Thyroid gland (tissue), 4 donors: ENCODE data around the gene MICAL3. TPM values are rescaled to one million over a fixed set of nuclear protein-coding genes. Genes with fewer than 3 reads are reported as not detected.
"Not testable (repeated sequence)": the region's sequence is repeated elsewhere in the genome, so short reads cannot be mapped to it uniquely, and the experiment has no call there.

ENCODE experiments used
- DNase-seq, 2 donors: peaks; one replicate each; pipeline ENCODE4 v3.0.0-alpha.2; 2019
- H3K27ac ChIP-seq, 3 donors: fragments of 200-600 bp; sonication (generic); 1 replicate in 2 of 3; 2 replicates in 1 of 3; pipeline ENCODE4 v1.5.1; 2016 to 2019; ENCODE audit warnings: mild to moderate bottlenecking in 1 of 3, moderate library complexity in 1 of 3
- H3K27me3 ChIP-seq: fragments of 200-600 bp; sonication (generic); one replicate; pipeline ENCODE4 v1.5.1; 2019
- H3K36me3 ChIP-seq, 2 donors: fragments of 200-600 bp; sonication (generic); one replicate each; pipeline ENCODE4 v1.5.1; 2016 to 2019
- H3K4me1 ChIP-seq, 2 donors: fragments of 200-600 bp; sonication (generic); one replicate each; pipeline ENCODE4 v1.5.1; 2017 to 2019
- H3K4me3 ChIP-seq, 3 donors: fragments of 200-600 bp; sonication (generic); replicated peaks in 1 of 3; 1 replicate in 2 of 3; 2 replicates in 1 of 3; pipeline ENCODE4 v1.5.1; 2016; ENCODE audit warnings: mild to moderate bottlenecking in 1 of 3
- H3K9me3 ChIP-seq: fragments of 200-600 bp; sonication (generic); one replicate; pipeline ENCODE4 v1.5.1; 2017
- CTCF ChIP-seq, 6 experiments: fragments of 200-600 bp in 3 of 6; fragments of 450-650 bp in 3 of 6; sonication (generic) in 3 of 6; IDR thresholded peaks; one replicate each; pipeline ENCODE4 v1.5.1; 2016 to 2019; ENCODE audit warnings: antibody characterized with exemption in 6 of 6, mild to moderate bottlenecking in 2 of 6, inconsistent platforms in 1 of 6, moderate library complexity in 1 of 6
- POLR2A ChIP-seq, 2 donors: fragments of 450-650 bp; IDR thresholded peaks; one replicate each; pipeline ENCODE4 v1.6.1; 2017; ENCODE audit warnings: antibody characterized with exemption in 2 of 2, mild to moderate bottlenecking in 2 of 2, moderate library complexity in 1 of 2
- WGBS, 2 donors: methylation state at CpG; one replicate each; pipeline ENCODE4 v1.1.5; 2017; 5-methylcytosine and 5-hydroxymethylcytosine counted together
- intact Hi-C: fragments of 100-400 bp; cut with DNase I; formaldehyde crosslinking; loops from one replicate; pipeline ENCODE4 v1.15.1; 2023
- total RNA-seq, 4 donors: library from RNA; depleted of rRNA; stranded (reverse); fragments of >200 nt; gene quantifications; one replicate each; pipeline ENCODE4 v1.2.3, GENCODE V29; 2016

Gene MICAL3
- total RNA-seq, 4 donors from 2014 or later: 31.8 to 53.8 (median 43.6) TPM

DNA sequence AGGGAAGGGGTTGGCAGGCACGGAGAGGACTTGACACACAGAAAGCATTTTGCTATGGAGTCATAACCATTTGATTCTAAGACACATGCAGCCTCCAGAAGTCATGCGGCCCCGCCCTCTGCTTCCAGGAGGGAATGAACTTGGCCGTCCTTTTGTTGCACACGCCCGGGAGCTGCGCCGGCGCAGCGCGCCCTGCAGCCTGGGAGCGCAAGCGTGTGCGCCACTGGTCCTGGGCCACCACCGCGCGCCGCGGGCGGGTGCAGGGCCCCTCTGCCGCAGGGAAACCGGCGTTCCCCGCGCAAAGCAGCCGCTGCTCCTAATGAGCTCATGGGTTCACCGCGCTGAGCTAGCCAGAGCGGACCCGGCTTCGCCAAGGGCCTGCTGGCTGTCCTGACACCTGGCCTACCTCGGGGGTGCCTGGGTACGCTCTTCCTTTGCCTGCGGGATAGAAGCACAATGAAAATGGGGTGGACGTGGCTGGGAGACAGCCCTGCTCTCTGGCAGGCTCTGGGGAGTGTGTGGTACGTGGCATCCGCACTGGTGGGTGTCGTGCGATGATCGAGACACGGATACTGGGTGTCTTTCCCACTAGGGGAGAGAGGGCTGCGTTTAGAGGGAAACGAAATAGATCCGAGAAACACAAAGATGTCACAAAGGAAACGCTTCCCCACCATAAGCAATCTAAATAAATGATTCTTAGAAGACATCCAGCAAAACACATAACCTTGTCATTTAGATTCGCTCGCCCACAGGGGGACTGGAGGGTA lies 669 bp downstream of the MICAL3 start:
- 2 to 3% methylated on average over 16 to 26 of the region's 47 CpGs for WGBS, 2 donors
- Histone ChIP-seq H3K27ac (peak overlapping the region in 2 of 3 donors; percentile 43 to 44), H3K4me1 (peaks cover 8 to 17% of the 10 kb centered on the region in 2 donors), H3K9me3 (no peaks in the 10 kb centered on the region), H3K4me3 (peak overlapping the region; percentile 28 to 47 (median 43)), H3K36me3 (no peaks in the 10 kb centered on the region), H3K27me3 (no peaks in the 10 kb centered on the region)
- intact Hi-C loops: loop anchor here (2.0 to 10.0 kb wide), 2 partner anchors 51 to 193 kb away; partner anchors contain the start of gene PEX26
- TF ChIP-seq CTCF (IDR thresholded peaks at IDR 0.05) (no peak), POLR2A (IDR thresholded peaks at IDR 0.05) (peak in 1 of 2 donors; percentile 57)
- peak; percentile 78 to 84 for DNase-seq

- Histone ChIP-seq H3K4me3 (no peak overlapping the region), H3K4me1 (peaks cover 8 to 17% of the 10 kb centered on the region in 2 donors)
- intact Hi-C loops: loop anchor here (10.0 kb wide), 1 partner anchor 52 kb away; the partner anchor contains the start of gene PEX26
Observed at GRCh38 chr22:18022876-18023275, 1.5 kb downstream of the MICAL3 start.

DNA sequence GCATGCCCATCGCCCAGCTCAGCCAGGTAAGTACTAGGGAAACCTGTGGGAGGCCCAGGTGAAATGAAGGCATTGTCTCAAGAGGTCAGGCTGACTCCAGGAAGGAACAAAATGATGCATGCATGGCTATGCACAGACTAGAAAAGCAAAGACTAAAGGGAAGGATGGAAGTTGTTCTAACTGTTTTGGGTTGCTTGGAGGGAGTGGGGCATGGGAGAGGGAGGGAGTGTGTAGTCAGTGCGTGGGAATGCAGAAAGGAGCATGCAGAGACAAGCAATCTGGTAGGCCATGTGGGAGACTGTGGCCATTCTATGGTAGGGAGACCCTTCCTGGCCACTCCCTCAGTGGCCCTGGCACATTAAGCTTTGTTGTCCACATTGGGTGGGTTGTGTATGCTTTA lies 2.9 kb downstream of the MICAL3 start:
- DNase-seq: no peak
- H3K4me3 ChIP-seq: no peak overlapping the region
- TF ChIP-seq CTCF (IDR thresholded peaks at IDR 0.05): no peak
- TF ChIP-seq POLR2A (IDR thresholded peaks at IDR 0.05): no peak
- intact Hi-C loops: loop anchor here (10.0 kb wide), 1 partner anchor 53 kb away; the partner anchor contains the start of gene PEX26
- no peak overlapping the region for H3K27ac ChIP-seq
- peaks cover 8 to 17% of the 10 kb centered on the region in 2 donors for H3K4me1 ChIP-seq
- 95% methylated on average over 2 of the region's 2 CpGs for WGBS, 2 donors
- no peaks in the 10 kb centered on the region for H3K36me3 ChIP-seq
- no peaks in the 10 kb centered on the region for H3K9me3 ChIP-seq
- no peaks in the 10 kb centered on the region for H3K27me3 ChIP-seq

More at GRCh38 chr22:18022876-18023275, 1.5 kb downstream of the MICAL3 start:
- Histone ChIP-seq H3K9me3 (no peaks in the 10 kb centered on the region), H3K36me3 (no peaks in the 10 kb centered on the region), H3K27me3 (no peaks in the 10 kb centered on the region), H3K27ac (no peak overlapping the region)
- no peak for TF ChIP-seq CTCF (IDR thresholded peaks at IDR 0.05)
- TF ChIP-seq POLR2A (IDR thresholded peaks at IDR 0.05): no peak
- no peak for DNase-seq
- 72 to 76% methylated on average over 3 of the region's 3 CpGs for WGBS, 2 donors

DNA sequence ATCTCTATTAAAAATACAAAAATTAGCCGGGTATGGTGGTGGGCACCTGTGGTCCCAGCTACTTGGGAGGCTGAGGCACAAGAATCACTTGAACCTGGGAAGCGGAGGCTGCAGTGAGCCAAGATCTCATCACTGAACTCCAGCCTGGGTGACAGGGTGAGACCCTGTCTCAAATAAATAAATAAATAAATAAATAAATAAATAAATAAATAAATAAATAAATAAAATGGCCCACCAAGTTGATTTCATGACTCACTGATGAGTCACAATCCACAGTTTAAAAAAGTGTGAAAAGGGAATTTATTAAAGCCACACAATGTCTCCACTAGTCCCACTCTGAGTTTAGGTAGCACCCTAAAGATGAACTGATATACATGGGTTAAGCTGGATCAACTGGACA lies 3.6 kb downstream of the MICAL3 start:
- intact Hi-C loops: loop anchor here (10.0 kb wide), 1 partner anchor 54 kb away; the partner anchor contains the start of gene PEX26
- 95 to 98% methylated on average over 2 of the region's 2 CpGs for WGBS, 2 donors
- not testable (repeated sequence) for DNase-seq, H3K4me3 ChIP-seq, H3K9me3 ChIP-seq, H3K36me3 ChIP-seq, H3K27me3 ChIP-seq, H3K27ac ChIP-seq
- H3K4me1 ChIP-seq: peaks cover 8 to 17% of the 10 kb centered on the region in 2 donors

DNA sequence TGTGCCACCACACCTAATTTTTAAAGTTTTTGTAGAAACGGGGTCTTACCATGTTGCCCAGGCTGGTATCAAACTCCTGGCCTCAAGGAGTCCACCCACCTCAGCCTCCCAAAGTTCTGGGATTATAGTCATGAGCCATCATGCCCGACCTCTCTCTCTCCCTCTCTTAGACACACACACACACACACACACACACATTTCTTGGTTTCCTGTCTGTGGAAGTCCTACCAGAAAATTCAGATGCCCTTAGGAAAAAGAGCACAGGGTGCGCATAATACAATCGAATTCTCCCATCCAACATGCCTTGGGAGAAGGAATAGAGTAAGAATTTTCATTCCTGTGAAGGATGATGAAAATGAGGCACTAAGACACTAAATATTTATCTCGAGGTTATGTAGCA lies 10.4 kb downstream of the MICAL3 start:
- no peaks in the 10 kb centered on the region for H3K36me3 ChIP-seq
- DNase-seq: no peak
- TF ChIP-seq CTCF (IDR thresholded peaks at IDR 0.05) (no peak), POLR2A (IDR thresholded peaks at IDR 0.05) (no peak)
- 72 to 74% methylated on average over 5 of the region's 5 CpGs for WGBS, 2 donors
- no peak overlapping the region for H3K27ac ChIP-seq
- intact Hi-C loops: no loop called here
- no peaks in the 10 kb centered on the region for H3K27me3 ChIP-seq
- H3K4me3 ChIP-seq: no peak overlapping the region
- no peaks in the 10 kb centered on the region for H3K9me3 ChIP-seq
- no peaks in the 10 kb centered on the region for H3K4me1 ChIP-seq
